Stimulated activated CD4-positive, alpha-beta T cell treated with anti-CD3 and anti-CD28 coated beads, Interleukin-12 subunit alpha, Interleukin-12 subunit beta, amount 100 ng/mL, for 24 hours (primary cell): ENCODE data around the gene ACKR2.

Experiments used
- DNase-seq, 2 experiments: peaks; one replicate each; pipeline ENCODE4 v3.0.0-alpha.2; 2020; ENCODE audit warnings: low read depth in 2 of 2

Gene ACKR2, protein sequence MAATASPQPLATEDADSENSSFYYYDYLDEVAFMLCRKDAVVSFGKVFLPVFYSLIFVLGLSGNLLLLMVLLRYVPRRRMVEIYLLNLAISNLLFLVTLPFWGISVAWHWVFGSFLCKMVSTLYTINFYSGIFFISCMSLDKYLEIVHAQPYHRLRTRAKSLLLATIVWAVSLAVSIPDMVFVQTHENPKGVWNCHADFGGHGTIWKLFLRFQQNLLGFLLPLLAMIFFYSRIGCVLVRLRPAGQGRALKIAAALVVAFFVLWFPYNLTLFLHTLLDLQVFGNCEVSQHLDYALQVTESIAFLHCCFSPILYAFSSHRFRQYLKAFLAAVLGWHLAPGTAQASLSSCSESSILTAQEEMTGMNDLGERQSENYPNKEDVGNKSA

DNA sequence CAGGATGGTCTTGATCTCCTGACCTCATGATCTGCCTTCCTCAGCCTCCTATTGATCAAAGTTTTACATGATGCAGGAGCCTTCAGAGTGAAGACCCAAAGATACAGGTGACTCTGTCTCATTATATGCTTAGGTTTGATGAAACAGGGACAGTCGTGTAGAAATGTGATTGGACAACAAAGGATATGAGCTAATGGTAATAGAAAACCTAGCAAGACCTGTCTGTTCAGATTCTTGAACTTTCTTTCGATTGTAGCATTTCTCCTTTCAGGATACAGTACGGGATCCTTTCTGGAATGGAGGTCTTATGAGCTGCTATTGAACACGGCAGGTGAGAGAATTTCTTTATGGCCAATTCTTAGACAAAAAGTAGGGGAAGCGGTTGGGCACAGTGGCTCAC, at the start of gene ACKR2:
TSS of gene ACKR2 (plus strand) at position 244 of the 400 bp plus-strand sequence. CDS start 55,058 bp downstream, outside the sequence.
- DNase-seq: no peak

DNA sequence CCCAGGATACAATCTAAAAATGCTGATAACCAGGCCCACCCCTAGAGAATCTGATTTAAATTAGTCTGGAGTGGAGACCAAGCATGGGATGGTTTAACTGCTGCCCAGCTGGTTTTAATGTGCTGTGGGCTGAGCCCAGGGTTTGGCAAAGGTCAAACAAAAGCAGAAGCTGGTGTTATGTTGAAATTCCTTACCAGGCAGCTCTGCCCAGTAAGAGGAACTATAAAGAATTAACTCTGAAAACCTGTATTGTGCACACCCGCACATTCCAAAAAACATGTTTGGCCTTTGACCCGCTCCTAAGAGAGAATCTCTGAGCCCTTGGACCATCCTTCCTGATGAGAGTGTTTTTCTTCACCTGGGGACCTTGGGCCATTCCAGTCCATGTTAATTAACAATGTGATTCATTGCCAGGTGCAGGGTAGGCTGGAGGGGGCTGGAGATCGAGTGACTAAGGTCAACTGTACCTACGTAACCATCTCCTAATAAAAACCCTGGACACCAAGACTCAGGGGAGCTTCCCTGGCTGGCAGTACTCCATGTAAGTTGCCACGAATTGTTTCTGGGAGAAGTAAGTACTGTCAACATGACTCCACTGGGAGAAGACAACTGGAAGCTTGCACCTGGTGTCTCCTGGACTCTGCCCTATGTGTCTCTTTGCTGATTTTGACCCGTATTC, 47.1 kb upstream of the ACKR2 start:
- no peak for DNase-seq

DNA sequence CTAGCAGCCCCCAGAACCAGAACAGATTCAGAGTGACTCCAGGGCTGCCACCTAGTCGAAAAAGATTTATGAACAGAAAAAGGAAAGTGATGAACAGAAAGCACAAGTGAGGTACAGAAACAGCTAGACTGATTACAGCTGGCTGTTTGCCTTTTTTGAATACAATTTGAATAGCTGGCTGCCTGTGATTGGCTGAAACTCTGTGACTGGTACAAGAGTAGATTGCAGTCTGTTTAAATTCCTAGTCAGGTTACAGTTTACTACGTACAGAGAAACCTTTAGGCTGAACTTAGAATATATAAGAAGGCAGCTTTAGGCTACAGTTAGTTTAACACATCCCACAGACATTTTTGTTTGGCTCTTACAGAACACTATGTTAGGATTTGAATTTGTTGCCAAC, 46.2 kb upstream of the ACKR2 start:
- no peak for DNase-seq

DNA sequence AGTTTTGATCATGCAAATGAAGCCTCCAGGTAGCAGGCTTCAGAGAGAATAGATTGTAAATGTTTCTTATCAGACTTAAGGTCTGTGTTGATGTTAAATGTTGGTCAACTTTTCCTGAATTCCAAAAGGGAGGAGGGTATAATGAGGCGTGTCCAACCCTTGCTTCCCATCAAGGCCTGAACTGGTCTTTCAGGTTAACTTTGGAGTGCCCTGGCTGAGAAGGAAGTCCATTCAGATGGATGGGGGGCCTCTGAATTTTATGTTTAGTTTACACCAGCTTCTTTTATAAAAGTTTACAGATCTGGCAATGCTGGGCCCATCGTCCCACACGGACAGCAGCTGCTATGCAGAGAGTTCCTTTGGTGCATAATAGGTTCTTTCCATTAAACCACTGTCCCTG, 45.1 kb upstream of the ACKR2 start:
- no peak for DNase-seq

DNA sequence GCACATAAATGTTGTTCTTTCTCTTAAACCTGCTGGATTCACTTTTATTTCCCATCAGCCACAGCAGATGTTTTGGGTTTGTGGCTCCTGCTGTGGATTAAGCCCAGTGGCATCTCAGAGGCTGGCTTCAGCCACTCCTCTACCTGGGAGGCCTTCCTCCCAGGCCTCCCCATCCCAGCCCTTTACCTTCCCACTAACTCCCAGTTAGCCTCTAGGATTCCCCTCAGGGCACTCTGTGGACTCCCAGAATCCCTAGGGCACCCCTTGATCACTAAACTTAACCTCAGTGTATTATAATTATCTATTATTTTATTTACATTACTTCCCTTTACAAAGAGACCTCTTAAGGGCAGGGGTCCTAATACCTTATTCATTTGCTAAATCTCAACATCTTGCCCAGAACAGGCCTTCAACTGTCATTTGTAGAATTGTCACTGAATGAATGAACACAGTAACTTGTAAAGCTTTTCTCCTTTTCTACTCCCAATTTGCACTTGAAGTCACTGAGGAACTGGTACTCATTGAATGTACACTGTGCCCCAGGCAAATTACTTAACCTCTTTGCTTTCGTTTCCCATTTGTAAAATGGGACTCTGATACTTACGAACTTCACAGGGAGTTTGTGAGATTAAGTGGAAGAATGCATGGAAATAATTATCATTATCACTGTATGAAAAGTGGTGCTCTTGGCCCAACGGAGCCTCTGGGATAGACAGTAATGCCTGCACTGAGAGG, 44.5 kb upstream of the ACKR2 start:
- DNase-seq: no peak

DNA sequence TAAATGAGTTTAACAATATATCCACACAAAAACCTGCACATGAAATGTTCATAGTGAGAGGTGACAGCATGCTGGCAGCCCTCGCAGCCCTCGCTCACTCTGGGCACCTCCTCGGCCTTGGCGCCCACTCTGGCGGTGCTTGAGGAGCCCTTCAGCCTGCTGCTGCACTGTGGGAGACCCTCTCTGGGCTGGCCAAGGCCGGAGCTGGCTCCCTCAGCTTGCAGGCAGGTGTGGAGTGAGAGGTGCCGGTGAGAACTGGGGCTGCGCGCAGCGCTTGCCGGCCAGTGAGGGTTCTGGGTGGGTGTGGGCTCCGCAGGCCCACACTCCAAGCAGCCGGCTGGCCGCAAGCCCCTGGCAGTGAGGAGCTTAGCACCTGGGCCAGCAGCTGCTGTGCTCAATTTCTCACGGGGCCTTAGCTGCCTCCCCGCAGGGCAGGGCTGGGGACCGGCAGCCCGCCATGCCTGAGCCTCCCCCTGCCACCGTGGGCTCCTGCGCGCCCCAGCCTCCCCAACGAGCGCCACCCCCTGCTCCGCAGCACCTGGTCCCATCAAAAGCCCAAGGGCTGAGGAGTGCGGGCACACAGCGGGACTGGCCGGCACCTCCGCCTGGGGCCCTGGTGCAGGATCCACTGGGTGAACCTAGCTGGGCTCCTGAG, 39.6 kb upstream of the ACKR2 start:
- no peak for DNase-seq

DNA sequence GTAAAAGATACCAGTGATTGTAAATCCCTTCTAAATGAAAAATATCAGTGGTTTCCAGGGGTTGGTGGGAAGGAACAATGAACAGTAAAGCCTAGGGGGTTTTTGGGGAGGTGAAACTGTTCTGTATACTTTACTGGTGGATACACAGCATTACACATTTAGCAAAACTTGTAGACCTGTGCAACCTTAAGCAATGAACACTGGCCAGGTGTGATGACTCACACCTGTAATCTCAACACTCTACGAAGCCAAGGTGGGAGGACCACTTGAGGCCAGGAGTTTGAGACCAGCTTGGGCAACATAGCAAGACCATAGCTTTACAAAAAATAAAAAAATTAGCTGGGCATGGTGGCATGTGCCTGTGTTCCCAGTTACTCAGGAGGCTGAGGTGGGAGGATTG, 38.0 kb upstream of the ACKR2 start:
- DNase-seq: no peak

DNA sequence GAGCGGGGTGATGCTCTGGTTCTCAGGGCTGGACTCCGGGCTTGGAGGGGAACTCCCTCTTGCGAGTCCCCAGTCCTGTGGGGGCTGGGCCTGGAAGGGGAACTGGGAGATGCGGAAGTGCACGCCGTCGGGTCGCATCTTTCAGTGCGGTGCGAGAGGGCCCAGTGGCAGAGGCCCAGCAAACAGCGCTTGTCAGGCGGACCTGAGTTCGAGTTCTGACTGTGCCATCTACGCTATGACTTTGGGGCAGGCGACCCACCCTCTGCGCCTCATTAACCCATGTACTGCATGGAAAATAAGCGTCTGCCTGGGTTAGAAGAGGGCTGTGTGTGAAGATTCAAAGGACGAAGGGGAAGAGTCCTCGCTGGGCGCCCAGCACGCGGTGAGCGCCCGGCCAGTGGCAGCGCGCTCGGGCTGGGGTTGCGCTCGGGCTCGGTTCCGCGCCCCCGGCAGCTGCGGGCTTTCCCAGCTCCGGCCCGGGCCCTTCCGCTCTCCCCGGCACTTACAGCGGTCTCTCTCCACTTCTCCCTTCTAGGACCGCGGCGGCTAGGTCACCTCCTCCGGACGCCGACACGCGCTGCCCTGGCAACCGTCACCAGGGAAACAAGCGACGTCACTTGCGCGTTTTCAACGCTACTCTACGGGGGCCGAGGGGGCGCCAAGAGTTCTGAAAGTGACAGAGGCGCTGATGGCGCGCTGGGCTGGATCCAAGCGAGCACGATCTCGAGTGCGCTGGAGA, 36.4 kb upstream of the ACKR2 start, which contains the start of gene CCDC13:
TSS of gene CCDC13 (minus strand) at position 584 of the 739 bp plus-strand sequence. CDS start 14,908 bp downstream, outside the sequence.
- DNase-seq: peak; percentile 79 to 91

DNA sequence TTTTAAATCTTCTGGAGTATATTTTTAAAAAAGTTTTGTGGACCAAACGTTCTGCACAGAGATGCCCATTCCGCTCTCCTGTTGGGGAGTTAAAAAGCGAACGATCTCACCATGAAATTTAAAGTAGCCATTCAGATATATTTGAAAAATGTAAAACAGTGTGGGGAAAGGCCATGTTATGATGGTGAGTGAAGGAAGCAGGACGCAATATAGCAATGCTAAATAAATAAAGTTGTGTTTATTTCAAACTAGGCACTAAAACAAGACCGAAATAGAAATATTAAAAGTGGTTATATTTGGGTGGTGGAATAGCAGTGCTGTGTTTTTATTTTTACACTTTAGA, 35.9 kb upstream of the ACKR2 start:
- DNase-seq: no peak

DNA sequence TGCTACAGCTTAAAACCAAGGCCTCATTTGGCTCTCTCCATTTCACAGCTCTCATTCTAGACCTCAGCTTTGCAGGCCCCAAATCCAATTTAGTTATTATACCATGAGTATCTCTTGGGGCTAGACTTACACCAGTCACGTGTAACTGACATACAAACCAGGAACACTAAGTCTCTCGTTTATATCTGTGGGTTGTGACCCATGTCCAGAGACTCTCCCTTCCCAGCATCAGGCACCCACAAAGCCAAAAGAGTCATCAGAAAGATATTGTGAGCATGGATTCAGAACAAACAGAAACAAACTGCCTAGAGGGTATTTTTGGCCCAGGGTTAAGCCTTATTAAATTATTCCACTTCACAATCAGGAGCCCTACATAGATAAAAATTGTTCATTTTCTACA, 30.6 kb upstream of the ACKR2 start:
- DNase-seq: no peak

DNA sequence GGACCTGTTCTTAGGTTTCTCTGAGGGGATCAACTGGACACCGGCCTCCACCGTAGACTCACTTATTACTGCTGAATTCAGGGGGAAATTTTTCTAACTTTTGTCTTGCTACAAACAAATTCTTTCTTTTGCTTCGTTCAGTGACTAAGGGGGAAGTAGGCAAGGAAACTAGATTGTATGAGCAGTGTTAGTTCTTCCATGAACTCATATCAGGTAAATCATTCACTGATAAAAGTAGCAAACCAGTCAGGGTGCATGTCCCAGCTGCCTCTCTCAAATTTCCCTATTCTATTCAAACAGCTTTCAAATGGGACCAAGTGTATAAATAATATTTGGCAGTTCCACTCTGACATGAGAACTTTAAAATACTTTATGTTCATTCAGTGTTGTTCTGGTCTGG, 28.8 kb upstream of the ACKR2 start:
- no peak for DNase-seq

DNA sequence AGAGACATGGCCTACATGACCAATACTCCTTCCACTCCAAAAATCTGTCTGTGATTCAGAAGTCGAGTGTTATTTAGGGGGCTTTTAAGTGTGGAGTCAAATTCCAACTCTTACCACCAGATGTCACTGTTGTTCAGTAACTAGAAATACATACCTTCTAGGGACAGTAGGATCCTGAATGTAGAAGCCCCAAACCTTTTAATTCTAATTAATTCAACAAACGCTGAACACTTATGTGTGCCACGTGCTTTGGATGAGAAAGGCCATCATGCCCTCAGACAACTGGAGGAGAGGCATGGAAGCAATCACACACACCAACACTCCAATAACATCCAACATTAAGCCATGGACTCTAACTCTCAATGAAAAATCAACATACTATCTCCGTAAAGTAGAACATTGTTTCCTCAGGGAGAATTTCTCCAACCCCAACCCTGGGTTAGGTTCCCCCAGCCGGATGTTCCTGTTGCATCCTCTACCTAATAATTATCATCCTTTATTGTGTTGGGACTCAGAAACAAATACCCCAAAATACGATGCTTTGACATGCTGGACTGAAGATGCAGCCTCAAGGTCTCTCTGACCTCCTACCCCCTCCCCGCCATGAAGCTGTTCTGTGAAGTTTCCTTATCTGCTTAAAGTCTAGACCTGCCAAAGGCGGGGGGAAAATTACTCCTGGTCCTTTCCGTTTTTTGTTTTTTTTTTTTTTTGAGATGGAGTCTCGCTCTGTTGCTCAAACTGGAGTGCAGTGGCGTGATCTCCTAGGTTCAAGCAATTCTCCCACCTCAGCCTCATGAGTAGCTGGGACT, 28.1 kb upstream of the ACKR2 start:
- no peak for DNase-seq

DNA sequence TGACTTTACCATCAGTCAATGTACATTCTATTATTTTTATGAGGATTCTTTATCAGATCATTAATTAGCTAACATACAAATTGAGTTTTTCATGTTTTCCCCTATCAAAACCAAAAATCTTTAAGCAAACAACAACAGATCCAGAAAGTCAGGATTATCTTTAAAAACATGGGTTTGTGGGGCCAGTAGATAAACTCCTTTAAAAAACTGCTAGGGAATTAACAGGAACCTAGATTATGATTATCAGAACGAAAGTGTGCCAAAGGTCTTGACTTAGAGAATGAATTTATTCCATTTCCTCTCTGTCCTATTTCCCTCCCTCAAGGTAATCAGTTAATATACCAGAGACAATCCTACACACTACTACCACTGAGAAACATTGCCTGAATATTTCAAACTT, 23.0 kb upstream of the ACKR2 start:
- no peak for DNase-seq

DNA sequence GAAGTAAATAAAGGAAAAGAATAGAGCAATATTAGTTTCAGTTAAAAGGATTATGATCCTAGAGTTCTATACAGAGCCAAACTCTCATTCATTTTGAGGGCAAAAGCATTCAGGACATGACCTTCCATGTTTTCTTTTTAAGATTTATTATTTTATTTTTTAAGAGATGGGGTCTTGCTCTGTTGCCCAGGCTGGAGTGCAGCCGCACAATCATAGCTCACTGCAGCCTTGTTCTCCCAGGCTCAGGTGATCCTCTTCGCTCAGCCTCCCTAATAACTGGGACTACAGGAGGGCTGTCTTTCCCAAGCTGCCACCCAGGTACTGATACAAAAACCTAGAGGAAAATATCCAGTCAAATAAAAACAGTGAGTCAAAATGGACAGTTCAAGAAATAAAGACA, 22.6 kb upstream of the ACKR2 start:
- no peak for DNase-seq

DNA sequence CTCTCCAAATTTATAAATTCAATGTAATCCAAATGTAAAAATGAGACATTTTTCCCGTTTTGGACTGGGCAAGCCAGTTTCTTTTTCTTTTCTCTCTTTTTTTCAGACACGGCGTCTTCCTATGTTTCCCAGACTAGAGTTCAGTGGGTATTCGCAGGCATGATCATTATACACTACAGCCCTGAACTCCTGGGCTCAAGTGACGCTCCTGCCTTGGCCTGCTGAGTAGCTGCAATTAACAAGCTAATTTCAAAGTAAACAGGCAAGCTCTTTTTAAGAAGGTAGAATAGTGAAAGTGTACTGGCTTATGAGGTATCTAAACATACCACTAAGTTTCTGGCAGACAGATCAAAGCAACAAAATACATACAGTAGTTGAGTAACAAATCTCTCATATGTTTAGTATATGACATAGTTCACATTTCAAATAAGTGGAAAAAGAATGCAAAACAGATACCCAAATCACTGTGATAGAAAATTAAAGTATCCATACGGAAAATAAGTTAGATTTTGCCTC, 18.5 kb upstream of the ACKR2 start:
- DNase-seq: no peak

DNA sequence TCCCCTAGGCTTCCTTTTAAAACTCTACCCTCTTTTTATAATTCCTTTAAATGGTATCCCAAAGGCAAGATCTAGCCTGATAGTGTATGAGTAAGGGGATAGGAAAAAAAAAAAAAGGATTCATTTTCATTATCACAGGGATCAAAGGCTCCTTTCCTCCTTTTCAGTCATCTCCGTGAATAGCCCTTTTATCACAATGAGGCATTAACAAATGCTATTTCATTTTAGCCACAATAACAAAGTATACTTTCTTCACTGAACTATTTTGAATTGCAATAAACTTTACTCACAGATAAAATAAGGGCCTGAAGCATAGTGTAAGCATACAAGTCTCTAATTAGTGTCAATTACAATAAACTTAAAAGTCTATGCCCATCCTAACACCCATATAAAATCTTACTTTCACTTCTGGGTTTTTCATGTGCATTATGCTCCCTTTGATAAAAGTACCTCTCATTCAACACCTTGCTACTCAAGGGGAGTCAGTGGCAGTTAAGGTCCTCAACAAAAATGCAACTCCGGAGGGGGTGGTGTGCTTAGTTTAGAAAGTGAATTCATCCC, 13.5 kb upstream of the ACKR2 start:
- no peak for DNase-seq

DNA sequence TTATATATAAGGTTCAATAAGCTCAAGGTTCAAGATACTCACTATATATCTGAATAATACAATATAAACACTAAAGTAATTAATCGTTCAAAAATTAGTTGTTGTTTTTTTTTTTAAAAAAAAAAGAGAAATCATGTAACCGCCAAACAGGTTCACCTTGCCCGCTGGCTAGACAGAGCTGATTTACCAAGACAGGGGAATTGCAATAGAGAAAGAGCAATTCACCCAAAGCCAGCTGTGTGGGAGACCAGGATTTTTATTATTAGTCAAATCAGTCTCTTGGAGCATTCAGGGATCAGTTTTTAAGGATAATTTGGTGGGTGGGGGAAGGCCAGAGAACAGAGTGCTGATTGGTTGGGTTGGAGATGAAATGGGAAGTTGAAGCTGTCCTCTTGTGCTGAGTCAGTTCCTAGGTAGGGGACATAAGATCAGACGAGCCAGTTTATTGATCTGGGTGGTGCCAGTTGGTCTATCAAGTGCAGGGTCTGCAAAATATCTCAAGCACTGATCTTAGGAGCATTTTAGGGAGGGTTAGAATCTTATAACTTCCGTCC, 12.8 kb upstream of the ACKR2 start:
- DNase-seq: no peak

DNA sequence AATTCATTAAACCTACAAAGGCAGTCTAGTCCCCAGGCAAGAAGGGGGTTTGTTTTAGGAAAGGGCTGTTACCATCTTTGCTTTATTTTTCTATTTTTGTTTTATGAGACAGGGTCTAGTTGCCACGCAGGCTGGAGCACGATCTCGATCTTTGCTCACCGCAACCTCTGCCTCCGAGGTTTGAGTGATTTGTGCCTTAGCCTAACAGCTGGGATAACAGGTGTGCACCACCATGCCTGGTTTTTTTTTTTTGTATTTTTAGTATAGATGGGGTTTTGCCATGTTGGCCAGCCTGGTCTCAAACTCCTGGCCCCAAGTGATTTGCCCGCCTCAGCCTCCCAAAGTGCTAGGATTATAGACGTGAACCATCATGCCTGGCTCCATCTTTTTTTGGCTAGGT, 9.9 kb upstream of the ACKR2 start:
- DNase-seq: no peak

DNA sequence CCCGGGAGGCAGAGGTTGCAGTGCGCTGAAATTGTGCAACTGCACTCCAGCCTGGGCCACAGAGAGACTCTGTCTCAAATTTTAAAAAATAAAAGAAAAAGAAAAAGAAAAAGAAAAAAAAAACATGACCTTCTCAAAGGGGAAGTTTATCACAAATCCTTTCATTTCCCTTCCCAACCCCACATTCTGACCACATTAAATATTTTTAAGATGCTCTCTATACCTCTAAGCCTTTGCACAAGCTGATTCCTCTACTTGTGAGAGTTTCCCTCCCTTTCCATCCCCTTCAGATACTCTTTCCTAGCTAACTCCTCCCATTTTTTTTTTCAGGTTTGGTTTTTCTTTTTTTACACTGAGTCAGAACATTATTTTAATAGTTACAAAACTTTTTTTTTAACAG, 9.0 kb upstream of the ACKR2 start:
- no peak for DNase-seq
